GM23338 (cell line): ENCODE data around the gene PLPP6. TPM values are rescaled to one million over a fixed set of nuclear protein-coding genes. Genes with fewer than 3 reads are reported as not detected.

Source experiments
- ATAC-seq: fragments of 200-7000 bp; cut with Tn5 transposase; 3 replicates; pipeline ENCODE4 v1.9.1; 2020
- DNase-seq: peaks from one replicate; pipeline ENCODE4 v3.0.0-alpha.2; 2015; ENCODE audit warnings: low spot score
- H2AFZ ChIP-seq: fragments of 200-600 bp; sonication (generic); 2 replicates; pipeline ENCODE4 v1.8.0; 2016; ENCODE audit warnings: antibody characterized with exemption, mild to moderate bottlenecking, moderate library complexity
- H3F3A ChIP-seq: fragments of 200-600 bp; sonication (generic); replicated peaks from 2 replicates; pipeline ENCODE4 v1.8.0; 2017; ENCODE audit warnings: antibody characterized with exemption, mixed run types, low read depth
- H3K27ac ChIP-seq: fragments of 200-600 bp; sonication (generic); 2 replicates; pipeline ENCODE4 v1.6.1; 2016; ENCODE audit warnings: low read depth
- H3K27me3 ChIP-seq: fragments of 200-600 bp; sonication (generic); 2 replicates; pipeline ENCODE4 v1.8.0; 2016; ENCODE audit warnings: mild to moderate bottlenecking, mixed run types, moderate library complexity; ENCODE audit not compliant: insufficient read depth
- H3K36me3 ChIP-seq: fragments of 200-600 bp; sonication (generic); 2 replicates; pipeline ENCODE4 v1.8.0; 2016; ENCODE audit warnings: mild to moderate bottlenecking; ENCODE audit not compliant: insufficient read depth
- H3K4me1 ChIP-seq: fragments of 200-600 bp; sonication (generic); 2 replicates; pipeline ENCODE4 v1.8.0; 2016; ENCODE audit warnings: mild to moderate bottlenecking, moderate library complexity; ENCODE audit not compliant: insufficient read depth
- H3K4me2 ChIP-seq: fragments of 200-600 bp; sonication (generic); 2 replicates; pipeline ENCODE4 v1.7.1; 2017; ENCODE audit warnings: mixed run types
- H3K4me3 ChIP-seq: fragments of 200-600 bp; sonication (generic); 2 replicates; pipeline ENCODE4 v1.6.1; 2016; ENCODE audit warnings: mixed run types
- H3K79me2 ChIP-seq: fragments of 200-600 bp; sonication (generic); replicated peaks from 2 replicates; pipeline ENCODE4 v1.8.0; 2017; ENCODE audit warnings: mild to moderate bottlenecking; ENCODE audit not compliant: insufficient read depth
- H3K9me2 ChIP-seq: fragments of 200-600 bp; sonication (generic); 2 replicates; pipeline ENCODE4 v1.8.0; 2017; ENCODE audit not compliant: insufficient read depth
- H4K20me1 ChIP-seq: fragments of 200-600 bp; sonication (generic); replicated peaks from 2 replicates; pipeline ENCODE4 v1.8.0; 2017; ENCODE audit warnings: mild to moderate bottlenecking; ENCODE audit not compliant: insufficient read depth
- H3K27ac Mint-ChIP-seq: 2 replicates; pipeline ENCODE4 v1.8.0; 2020; ENCODE audit warnings: inconsistent platforms, mild to moderate bottlenecking, moderate library complexity, mixed read lengths
- H3K27me3 Mint-ChIP-seq: 3 replicates; pipeline ENCODE4 v1.8.0; 2022; ENCODE audit warnings: low read depth, mild to moderate bottlenecking, moderate library complexity, mixed read lengths, inconsistent platforms; ENCODE audit not compliant: insufficient read depth, poor library complexity
- H3K36me3 Mint-ChIP-seq: 3 replicates; pipeline ENCODE4 v1.8.0; 2021; ENCODE audit warnings: low read depth, mild to moderate bottlenecking, inconsistent platforms, moderate library complexity, mixed read lengths
- H3K4me1 Mint-ChIP-seq: 3 replicates; pipeline ENCODE4 v1.8.0; 2020; ENCODE audit warnings: mild to moderate bottlenecking, inconsistent platforms, mixed read lengths
- H3K4me3 Mint-ChIP-seq: 3 replicates; pipeline ENCODE4 v1.8.0; 2021; ENCODE audit warnings: moderate library complexity, mild to moderate bottlenecking, inconsistent platforms, mixed read lengths
- H3K9me3 Mint-ChIP-seq: 3 replicates; pipeline ENCODE4 v1.8.0; 2020; ENCODE audit warnings: moderate library complexity, mild to moderate bottlenecking, inconsistent platforms, mixed read lengths
- EZH2 ChIP-seq: fragments of 200-600 bp; sonication (generic); IDR thresholded peaks from one replicate; pipeline ENCODE4 v1.8.0; 2017; ENCODE audit warnings: antibody characterized with exemption, mild to moderate bottlenecking, low read depth; ENCODE audit not compliant: unreplicated experiment
- EZH2phosphoT487 ChIP-seq: fragments of 200-600 bp; sonication (generic); IDR thresholded peaks from one replicate; pipeline ENCODE4 v1.8.1; 2018; ENCODE audit warnings: antibody characterized with exemption; ENCODE audit not compliant: unreplicated experiment
- JUNB ChIP-seq: IDR thresholded peaks from one replicate; pipeline ENCODE4 v1.6.1; 2016; ENCODE audit warnings: antibody characterized with exemption; ENCODE audit not compliant: unreplicated experiment
- POLR2AphosphoS5 ChIP-seq: IDR thresholded peaks from 2 replicates; pipeline ENCODE4 v1.6.1; 2016; ENCODE audit warnings: antibody characterized with exemption, low read depth
- ZNF114 ChIP-seq: fragments of 250-450 bp; sonication (Bioruptor Pico); IDR thresholded peaks from 2 replicates; pipeline ENCODE4 v1.5.0; 2020; ENCODE audit warnings: mild to moderate bottlenecking, moderate library complexity
- ZNF331 ChIP-seq: fragments of 250-450 bp; sonication (Bioruptor Pico); IDR thresholded peaks from 2 replicates; pipeline ENCODE4 v1.5.0; 2020; ENCODE audit warnings: low read depth, mild to moderate bottlenecking, moderate library complexity
- polyA plus RNA-seq: library from polyadenylated mRNA; unstranded; fragments of >200 nt; fragmentation: Nextera tagmentation; extraction: Ambion mirVana; gene quantifications from 2 replicates; pipeline ENCODE4 v1.2.1, GENCODE V29; 2016
- total RNA-seq: library from RNA; depleted of rRNA; stranded (reverse); fragments of >200 nt; shearing (Covaris generic); gene quantifications from 2 replicates; pipeline ENCODE4 v1.2.3, GENCODE V29; 2014
- TF ChIP-seq, protein P1 (sequence below): IDR thresholded peaks from 2 replicates; pipeline ENCODE4 v1.6.1; 2016; ENCODE audit warnings: antibody characterized with exemption
- TF ChIP-seq, protein P2 (sequence below), 2 experiments: fragments of 200-600 bp in 1 of 2; sonication (generic) in 1 of 2; conservative IDR thresholded peaks; 2 replicates each; pipeline versions ENCODE4 v1.5.1 to v1.6.1; 2016 to 2017; ENCODE audit warnings: antibody characterized with exemption in 2 of 2, low read depth in 2 of 2, mild to moderate bottlenecking in 2 of 2, moderate library complexity in 1 of 2
- TF ChIP-seq, protein P3 (sequence below): fragments of 250-450 bp; sonication (Bioruptor Pico); IDR thresholded peaks from 2 replicates; pipeline ENCODE4 v1.5.0; 2020; ENCODE audit warnings: mild to moderate bottlenecking, moderate library complexity

The PLPP6 gene
- total and polyA plus RNA-seq, 2 experiments from 2014 or later, result 6.3 to 13.2 TPM

DNA sequence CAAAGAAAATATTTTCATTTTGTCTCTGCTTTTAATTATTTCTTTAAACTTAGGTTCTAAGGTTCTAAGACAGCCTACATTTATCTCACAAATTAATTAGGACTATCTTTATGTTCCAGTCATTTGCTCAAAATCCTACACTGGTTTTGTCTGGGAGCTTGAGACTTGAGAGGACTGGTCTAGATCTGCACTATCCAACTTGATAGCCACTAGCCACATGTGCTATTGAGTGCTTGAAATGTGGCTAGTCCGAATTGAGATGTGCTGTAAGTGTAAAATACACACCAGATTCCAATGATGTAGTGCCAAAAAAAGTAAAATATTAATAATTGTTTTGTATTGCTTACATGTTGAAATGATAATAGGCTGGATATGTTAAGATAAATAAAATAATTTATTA lies 24.5 kb downstream of the PLPP6 start:
- no peak overlapping the region for H3K27ac ChIP-seq
- no peaks in the 10 kb centered on the region for H3K9me3 Mint-ChIP-seq

More for the DNA sequence above, 24.5 kb downstream of the PLPP6 start:
- peaks cover 2% of the 10 kb centered on the region; the same call in 2 of the 3 replicates for H3K4me1 Mint-ChIP-seq
- peaks cover 41% of the 10 kb centered on the region for H3K79me2 ChIP-seq
- ATAC-seq (no peak), DNase-seq (no peak)
- H4K20me1 ChIP-seq, result peaks cover 5% of the 10 kb centered on the region
- no peak overlapping the region for H3K4me3 Mint-ChIP-seq
- H2AFZ ChIP-seq, result no peak overlapping the region
- H3K36me3 Mint-ChIP-seq, result peaks cover 24% of the 10 kb centered on the region; the same call in 2 of the 3 replicates
- H3K27ac Mint-ChIP-seq, result no peak overlapping the region
- no peak overlapping the region for H3K4me3 ChIP-seq
- H3K27me3 ChIP-seq, result no peaks in the 10 kb centered on the region
- no peak overlapping the region for H3K4me2 ChIP-seq
- H3K36me3 ChIP-seq, result peaks cover 4% of the 10 kb centered on the region; the same call in 1 of the 2 replicates
- H3F3A ChIP-seq, result no peaks in the 10 kb centered on the region
- TF ChIP-seq, protein P1, sequence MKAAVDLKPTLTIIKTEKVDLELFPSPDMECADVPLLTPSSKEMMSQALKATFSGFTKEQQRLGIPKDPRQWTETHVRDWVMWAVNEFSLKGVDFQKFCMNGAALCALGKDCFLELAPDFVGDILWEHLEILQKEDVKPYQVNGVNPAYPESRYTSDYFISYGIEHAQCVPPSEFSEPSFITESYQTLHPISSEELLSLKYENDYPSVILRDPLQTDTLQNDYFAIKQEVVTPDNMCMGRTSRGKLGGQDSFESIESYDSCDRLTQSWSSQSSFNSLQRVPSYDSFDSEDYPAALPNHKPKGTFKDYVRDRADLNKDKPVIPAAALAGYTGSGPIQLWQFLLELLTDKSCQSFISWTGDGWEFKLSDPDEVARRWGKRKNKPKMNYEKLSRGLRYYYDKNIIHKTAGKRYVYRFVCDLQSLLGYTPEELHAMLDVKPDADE, result no peak
- TF ChIP-seq, protein P2, sequence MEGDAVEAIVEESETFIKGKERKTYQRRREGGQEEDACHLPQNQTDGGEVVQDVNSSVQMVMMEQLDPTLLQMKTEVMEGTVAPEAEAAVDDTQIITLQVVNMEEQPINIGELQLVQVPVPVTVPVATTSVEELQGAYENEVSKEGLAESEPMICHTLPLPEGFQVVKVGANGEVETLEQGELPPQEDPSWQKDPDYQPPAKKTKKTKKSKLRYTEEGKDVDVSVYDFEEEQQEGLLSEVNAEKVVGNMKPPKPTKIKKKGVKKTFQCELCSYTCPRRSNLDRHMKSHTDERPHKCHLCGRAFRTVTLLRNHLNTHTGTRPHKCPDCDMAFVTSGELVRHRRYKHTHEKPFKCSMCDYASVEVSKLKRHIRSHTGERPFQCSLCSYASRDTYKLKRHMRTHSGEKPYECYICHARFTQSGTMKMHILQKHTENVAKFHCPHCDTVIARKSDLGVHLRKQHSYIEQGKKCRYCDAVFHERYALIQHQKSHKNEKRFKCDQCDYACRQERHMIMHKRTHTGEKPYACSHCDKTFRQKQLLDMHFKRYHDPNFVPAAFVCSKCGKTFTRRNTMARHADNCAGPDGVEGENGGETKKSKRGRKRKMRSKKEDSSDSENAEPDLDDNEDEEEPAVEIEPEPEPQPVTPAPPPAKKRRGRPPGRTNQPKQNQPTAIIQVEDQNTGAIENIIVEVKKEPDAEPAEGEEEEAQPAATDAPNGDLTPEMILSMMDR (conservative IDR thresholded peaks at IDR 0.05; ENCODE audit: low read depth in 2 of 2), result no peak
- TF ChIP-seq POLR2AphosphoS5 (no peak), JUNB (no peak), EZH2 (no peak), ZNF331 (CRISPR knock-in tag) (no peak), EZH2phosphoT487 (no peak), ZNF114 (CRISPR knock-in tag) (no peak)
- TF ChIP-seq, protein P3, sequence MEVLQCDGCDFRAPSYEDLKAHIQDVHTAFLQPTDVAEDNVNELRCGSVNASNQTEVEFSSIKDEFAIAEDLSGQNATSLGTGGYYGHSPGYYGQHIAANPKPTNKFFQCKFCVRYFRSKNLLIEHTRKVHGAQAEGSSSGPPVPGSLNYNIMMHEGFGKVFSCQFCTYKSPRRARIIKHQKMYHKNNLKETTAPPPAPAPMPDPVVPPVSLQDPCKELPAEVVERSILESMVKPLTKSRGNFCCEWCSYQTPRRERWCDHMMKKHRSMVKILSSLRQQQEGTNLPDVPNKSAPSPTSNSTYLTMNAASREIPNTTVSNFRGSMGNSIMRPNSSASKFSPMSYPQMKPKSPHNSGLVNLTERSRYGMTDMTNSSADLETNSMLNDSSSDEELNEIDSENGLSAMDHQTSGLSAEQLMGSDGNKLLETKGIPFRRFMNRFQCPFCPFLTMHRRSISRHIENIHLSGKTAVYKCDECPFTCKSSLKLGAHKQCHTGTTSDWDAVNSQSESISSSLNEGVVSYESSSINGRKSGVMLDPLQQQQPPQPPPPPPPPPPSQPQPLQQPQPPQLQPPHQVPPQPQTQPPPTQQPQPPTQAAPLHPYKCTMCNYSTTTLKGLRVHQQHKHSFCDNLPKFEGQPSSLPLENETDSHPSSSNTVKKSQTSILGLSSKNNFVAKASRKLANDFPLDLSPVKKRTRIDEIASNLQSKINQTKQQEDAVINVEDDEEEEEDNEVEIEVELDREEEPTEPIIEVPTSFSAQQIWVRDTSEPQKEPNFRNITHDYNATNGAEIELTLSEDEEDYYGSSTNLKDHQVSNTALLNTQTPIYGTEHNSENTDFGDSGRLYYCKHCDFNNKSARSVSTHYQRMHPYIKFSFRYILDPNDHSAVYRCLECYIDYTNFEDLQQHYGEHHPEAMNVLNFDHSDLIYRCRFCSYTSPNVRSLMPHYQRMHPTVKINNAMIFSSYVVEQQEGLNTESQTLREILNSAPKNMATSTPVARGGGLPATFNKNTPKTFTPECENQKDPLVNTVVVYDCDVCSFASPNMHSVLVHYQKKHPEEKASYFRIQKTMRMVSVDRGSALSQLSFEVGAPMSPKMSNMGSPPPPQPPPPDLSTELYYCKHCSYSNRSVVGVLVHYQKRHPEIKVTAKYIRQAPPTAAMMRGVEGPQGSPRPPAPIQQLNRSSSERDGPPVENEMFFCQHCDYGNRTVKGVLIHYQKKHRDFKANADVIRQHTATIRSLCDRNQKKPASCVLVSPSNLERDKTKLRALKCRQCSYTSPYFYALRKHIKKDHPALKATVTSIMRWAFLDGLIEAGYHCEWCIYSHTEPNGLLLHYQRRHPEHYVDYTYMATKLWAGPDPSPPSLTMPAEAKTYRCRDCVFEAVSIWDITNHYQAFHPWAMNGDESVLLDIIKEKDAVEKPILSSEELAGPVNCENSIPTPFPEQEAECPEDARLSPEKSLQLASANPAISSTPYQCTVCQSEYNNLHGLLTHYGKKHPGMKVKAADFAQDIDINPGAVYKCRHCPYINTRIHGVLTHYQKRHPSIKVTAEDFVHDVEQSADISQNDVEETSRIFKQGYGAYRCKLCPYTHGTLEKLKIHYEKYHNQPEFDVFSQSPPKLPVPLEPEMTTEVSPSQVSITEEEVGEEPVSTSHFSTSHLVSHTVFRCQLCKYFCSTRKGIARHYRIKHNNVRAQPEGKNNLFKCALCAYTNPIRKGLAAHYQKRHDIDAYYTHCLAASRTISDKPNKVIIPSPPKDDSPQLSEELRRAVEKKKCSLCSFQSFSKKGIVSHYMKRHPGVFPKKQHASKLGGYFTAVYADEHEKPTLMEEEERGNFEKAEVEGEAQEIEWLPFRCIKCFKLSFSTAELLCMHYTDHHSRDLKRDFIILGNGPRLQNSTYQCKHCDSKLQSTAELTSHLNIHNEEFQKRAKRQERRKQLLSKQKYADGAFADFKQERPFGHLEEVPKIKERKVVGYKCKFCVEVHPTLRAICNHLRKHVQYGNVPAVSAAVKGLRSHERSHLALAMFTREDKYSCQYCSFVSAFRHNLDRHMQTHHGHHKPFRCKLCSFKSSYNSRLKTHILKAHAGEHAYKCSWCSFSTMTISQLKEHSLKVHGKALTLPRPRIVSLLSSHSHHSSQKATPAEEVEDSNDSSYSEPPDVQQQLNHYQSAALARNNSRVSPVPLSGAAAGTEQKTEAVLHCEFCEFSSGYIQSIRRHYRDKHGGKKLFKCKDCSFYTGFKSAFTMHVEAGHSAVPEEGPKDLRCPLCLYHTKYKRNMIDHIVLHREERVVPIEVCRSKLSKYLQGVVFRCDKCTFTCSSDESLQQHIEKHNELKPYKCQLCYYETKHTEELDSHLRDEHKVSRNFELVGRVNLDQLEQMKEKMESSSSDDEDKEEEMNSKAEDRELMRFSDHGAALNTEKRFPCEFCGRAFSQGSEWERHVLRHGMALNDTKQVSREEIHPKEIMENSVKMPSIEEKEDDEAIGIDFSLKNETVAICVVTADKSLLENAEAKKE (CRISPR knock-in tag), result no peak
- H3K9me2 ChIP-seq, result no peaks in the 10 kb centered on the region
- H3K4me1 ChIP-seq, result peaks cover 4% of the 10 kb centered on the region; the same call in 1 of the 2 replicates
- H3K27me3 Mint-ChIP-seq, result peaks cover 2% of the 10 kb centered on the region
